ENCODE data around the gene OTOP2. TPM values are rescaled to one million over a fixed set of nuclear protein-coding genes. Genes with fewer than 3 reads are reported as not detected.

Gene OTOP2
- total RNA-seq, 1 donor from 2014 or later: not detected

DNA sequence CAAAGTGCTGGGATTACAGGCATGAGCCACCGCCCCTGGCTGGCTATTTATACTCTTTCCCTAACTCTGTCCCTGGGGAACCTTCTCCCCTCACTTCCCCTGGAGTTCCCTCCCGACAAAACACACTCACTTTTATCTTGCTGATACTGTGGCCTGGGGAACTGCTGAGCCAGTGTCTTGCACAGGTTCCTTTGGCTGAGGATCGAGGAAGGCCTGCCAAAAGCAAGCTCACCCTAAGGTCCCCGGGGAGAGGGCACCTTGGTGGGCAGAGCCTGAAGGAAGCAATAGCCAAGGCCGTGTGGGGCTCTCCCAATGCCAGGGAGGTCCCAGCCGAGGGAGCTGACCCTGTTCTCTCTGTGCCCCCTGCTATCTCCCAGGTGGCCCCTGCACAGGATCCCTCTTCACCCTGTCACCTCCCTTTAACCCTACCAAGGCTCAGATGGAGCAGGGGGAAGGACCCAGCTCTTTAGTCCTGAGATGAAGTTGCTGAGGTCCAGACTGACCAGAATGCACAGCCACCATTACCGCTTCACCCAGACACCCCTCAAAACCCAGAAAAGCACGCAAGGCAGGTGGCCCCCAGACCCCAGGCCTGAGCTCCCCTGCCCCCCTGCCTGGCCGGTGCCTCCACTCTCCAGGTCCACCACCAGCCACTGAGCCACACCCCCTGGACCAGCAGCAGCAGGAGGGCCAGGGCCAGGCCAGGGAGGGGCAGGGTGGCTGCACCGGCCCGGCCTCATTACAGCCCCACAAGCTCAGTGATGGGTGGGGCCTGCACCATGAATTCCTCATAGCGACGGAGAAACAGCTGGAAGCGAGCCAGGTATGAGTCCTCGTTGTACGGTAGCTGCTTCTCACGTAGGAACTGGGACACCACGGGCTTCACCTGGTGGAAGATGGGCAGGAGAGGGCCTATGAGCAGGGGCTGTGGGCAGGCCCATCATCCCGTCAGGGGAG lies 46.2 kb upstream of the OTOP2 start:
- Mint-ChIP-seq H3K36me3 (ENCODE audit: low read depth, unreplicated experiment) (no peaks in the 10 kb centered on the region), H3K27me3 (ENCODE audit: low read depth, unreplicated experiment) (peaks cover 28% of the 10 kb centered on the region), H3K9me3 (ENCODE audit: unreplicated experiment) (no peaks in the 10 kb centered on the region), H3K4me3 (ENCODE audit: unreplicated experiment) (no peak overlapping the region), H3K27ac (ENCODE audit: unreplicated experiment) (no peak overlapping the region), H3K4me1 (ENCODE audit: low read depth, unreplicated experiment) (no peaks in the 10 kb centered on the region)
- Histone ChIP-seq H3K79me2 (ENCODE audit: insufficient read depth, low read length) (no peaks in the 10 kb centered on the region), H3K9ac (ENCODE audit: low read length) (no peak overlapping the region), H3K27me3 (ENCODE audit: insufficient read depth, low read length) (peaks cover 7% of the 10 kb centered on the region), H2AFZ (ENCODE audit: low read depth, low read length) (no peak overlapping the region), H3K9me3 (ENCODE audit: insufficient read depth, low read depth, low read length) (no peaks in the 10 kb centered on the region), H4K20me1 (ENCODE audit: insufficient read depth, low read length) (no peaks in the 10 kb centered on the region), H3K27ac (ENCODE audit: low read depth, low read length) (no peak overlapping the region), H3K36me3 (ENCODE audit: insufficient read depth, low read length) (no peaks in the 10 kb centered on the region), H3K4me3 (ENCODE audit: insufficient read depth, low read depth, low read length) (no peak overlapping the region), H3K4me1 (ENCODE audit: insufficient read depth, low read length) (no peaks in the 10 kb centered on the region), H3K4me2 (ENCODE audit: low read length) (no peak overlapping the region)
- no peak for TF ChIP-seq CTCF (IDR thresholded peaks at IDR 0.05; ENCODE audit: insufficient read depth, low read depth, low read length)
- DNase-seq (ENCODE audit: low read depth) (no peak), FAIRE-seq (no peak)

DNA sequence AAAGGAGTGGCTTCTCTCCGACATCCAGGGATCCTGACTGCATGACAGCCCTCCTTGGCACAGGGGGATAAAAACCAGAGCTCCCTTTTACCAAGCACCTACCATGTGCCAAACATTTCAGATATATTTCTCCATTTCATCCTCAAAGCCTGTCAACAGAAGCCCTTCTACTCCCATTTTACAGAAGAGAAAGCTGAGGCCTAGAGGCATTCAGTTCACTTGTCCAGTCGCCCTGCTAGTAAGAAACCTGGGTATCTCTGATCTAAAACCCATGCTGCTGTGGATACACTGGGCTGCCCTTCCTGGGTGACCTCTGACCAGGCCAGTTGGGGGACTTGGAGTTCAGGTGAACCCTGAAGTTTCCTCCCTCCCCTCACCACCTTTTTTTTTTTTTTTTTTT lies 45.4 kb upstream of the OTOP2 start:
- no peak overlapping the region for H3K4me3 ChIP-seq (ENCODE audit: insufficient read depth, low read depth, low read length)
- no peak overlapping the region for H3K9ac ChIP-seq (ENCODE audit: low read length)
- Mint-ChIP-seq H3K9me3 (ENCODE audit: unreplicated experiment) (no peaks in the 10 kb centered on the region), H3K27ac (ENCODE audit: unreplicated experiment) (no peak overlapping the region), H3K4me1 (ENCODE audit: low read depth, unreplicated experiment) (no peaks in the 10 kb centered on the region), H3K27me3 (ENCODE audit: low read depth, unreplicated experiment) (peaks cover 33% of the 10 kb centered on the region), H3K36me3 (ENCODE audit: low read depth, unreplicated experiment) (no peaks in the 10 kb centered on the region), H3K4me3 (ENCODE audit: unreplicated experiment) (no peak overlapping the region)
- TF ChIP-seq EZH2 (IDR thresholded peaks at IDR 0.05; ENCODE audit: insufficient read depth, low read length) (no peak), CTCF (IDR thresholded peaks at IDR 0.05; ENCODE audit: insufficient read depth, low read depth, low read length) (no peak)
- no peaks in the 10 kb centered on the region for H3K36me3 ChIP-seq (ENCODE audit: insufficient read depth, low read length)
- no peak overlapping the region for H2AFZ ChIP-seq (ENCODE audit: low read depth, low read length)
- no peak overlapping the region for H3K27ac ChIP-seq (ENCODE audit: low read depth, low read length)
- H3K27me3 ChIP-seq (ENCODE audit: insufficient read depth, low read length): peaks cover 7% of the 10 kb centered on the region
- H3K9me3 ChIP-seq (ENCODE audit: insufficient read depth, low read depth, low read length): no peaks in the 10 kb centered on the region
- no peak overlapping the region for H3K4me2 ChIP-seq (ENCODE audit: low read length)
- DNase-seq (ENCODE audit: low read depth) (no peak), FAIRE-seq (no peak)
- no peaks in the 10 kb centered on the region for H3K4me1 ChIP-seq (ENCODE audit: insufficient read depth, low read length)
- H4K20me1 ChIP-seq (ENCODE audit: insufficient read depth, low read length): no peaks in the 10 kb centered on the region
- no peaks in the 10 kb centered on the region for H3K79me2 ChIP-seq (ENCODE audit: insufficient read depth, low read length)

GRCh38 chr17:74879308-74879707 lies 44.8 kb upstream of the OTOP2 start:
- TF ChIP-seq CTCF (IDR thresholded peaks at IDR 0.05; ENCODE audit: insufficient read depth, low read depth, low read length) (no peak), EZH2 (IDR thresholded peaks at IDR 0.05; ENCODE audit: insufficient read depth, low read length) (no peak)
- no peaks in the 10 kb centered on the region for H3K36me3 Mint-ChIP-seq (ENCODE audit: low read depth, unreplicated experiment)
- FAIRE-seq: no peak
- DNase-seq (ENCODE audit: low read depth): no peak
- peaks cover 33% of the 10 kb centered on the region for H3K27me3 Mint-ChIP-seq (ENCODE audit: low read depth, unreplicated experiment)
- H2AFZ ChIP-seq (ENCODE audit: low read depth, low read length): no peak overlapping the region
- no peaks in the 10 kb centered on the region for H3K9me3 ChIP-seq (ENCODE audit: insufficient read depth, low read depth, low read length)
- H3K27ac Mint-ChIP-seq (ENCODE audit: unreplicated experiment): no peak overlapping the region
- H3K27me3 ChIP-seq (ENCODE audit: insufficient read depth, low read length): peaks cover 7% of the 10 kb centered on the region
- H3K4me3 ChIP-seq (ENCODE audit: insufficient read depth, low read depth, low read length): no peak overlapping the region
- no peak overlapping the region for H3K4me3 Mint-ChIP-seq (ENCODE audit: unreplicated experiment)
- no peaks in the 10 kb centered on the region for H4K20me1 ChIP-seq (ENCODE audit: insufficient read depth, low read length)
- H3K4me1 Mint-ChIP-seq (ENCODE audit: low read depth, unreplicated experiment): no peaks in the 10 kb centered on the region
- no peak overlapping the region for H3K9ac ChIP-seq (ENCODE audit: low read length)
- no peaks in the 10 kb centered on the region for H3K9me3 Mint-ChIP-seq (ENCODE audit: unreplicated experiment)
- H3K4me1 ChIP-seq (ENCODE audit: insufficient read depth, low read length): no peaks in the 10 kb centered on the region
- H3K4me2 ChIP-seq (ENCODE audit: low read length): no peak overlapping the region
- H3K27ac ChIP-seq (ENCODE audit: low read depth, low read length): no peak overlapping the region
- no peaks in the 10 kb centered on the region for H3K36me3 ChIP-seq (ENCODE audit: insufficient read depth, low read length)
- no peaks in the 10 kb centered on the region for H3K79me2 ChIP-seq (ENCODE audit: insufficient read depth, low read length)
